ENCODE measurements around the gene CDCA8.
"Not testable (repeated sequence)": the region's sequence is repeated elsewhere in the genome, so short reads cannot be mapped to it uniquely, and the experiment has no call there.

The CDCA8 gene

DNA sequence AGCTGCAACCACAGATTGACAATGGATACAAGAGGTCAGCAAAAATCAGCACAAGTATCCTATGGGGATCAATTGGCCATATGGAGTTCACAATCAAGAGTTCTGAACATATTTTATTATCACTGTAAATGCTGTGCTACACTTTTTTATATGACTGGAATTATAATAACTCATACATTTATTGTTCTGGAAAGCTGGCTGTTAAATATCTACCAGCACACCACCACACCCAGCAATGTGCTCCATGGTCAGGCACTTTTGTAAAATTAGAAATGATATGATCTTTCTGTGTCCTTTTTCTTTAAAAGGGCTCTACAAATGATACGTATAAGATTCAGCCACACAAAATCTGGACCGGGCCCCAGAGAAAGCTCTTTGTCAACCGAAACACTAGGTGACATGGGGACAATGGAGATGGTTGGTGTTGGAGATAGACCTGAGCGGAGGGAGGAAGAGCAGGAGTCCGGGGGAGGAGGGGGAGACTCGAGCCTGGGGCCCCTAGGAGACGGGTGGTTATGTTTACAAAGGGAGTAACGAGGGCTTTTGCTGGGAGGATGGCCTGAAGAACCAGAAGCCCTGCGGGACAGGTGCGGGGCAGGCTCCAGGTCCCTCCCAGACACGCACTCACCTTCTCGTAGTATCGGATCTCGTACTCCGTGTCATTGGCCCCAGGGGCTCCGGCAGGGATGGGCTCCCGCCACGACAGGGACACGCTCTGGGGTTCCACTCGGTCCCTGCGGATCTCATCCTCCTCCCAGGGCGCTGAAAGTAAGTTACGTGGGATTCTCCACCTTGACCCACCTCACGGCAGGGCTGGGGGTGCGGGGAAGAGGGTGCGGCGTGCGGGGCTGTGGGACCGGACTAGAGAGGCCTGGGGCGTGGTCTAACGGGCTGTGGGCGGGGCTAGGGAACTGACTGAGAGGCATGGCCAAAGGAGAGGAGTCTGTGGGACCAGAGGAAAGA is 42.6 kb downstream of the CDCA8 start:
- TF ChIP-seq CTCF (IDR thresholded peaks at IDR 0.05; ENCODE audit: low read depth, low read length), result no peak
- no peak for DNase-seq (ENCODE audit: low read depth, low spot score)
- in situ Hi-C loops (cut with HindIII; ENCODE audit: low sequenced_read_pairs), result no loop called here
- H3K4me3 ChIP-seq (ENCODE audit: low read depth, low read length), result no peak overlapping the region

DNA sequence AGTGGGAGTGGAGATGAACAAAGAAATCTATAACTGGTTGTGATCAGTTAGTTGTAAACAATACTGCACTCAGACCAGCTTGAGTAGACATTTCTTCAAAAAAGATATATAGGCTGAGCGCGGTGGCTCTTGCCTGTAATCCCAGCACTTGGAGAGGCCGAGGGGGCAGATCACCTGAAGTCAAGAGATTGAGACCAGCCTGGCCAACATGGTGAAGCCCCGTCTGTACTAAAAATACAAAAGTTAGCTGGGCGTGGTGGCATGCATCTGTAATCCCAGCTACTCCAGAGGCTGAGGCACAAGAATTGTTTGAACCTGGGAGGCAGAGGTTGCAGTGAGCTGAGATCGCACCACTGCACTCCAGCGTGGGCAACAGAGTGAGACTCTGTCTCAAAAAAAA is 45.7 kb downstream of the CDCA8 start:
- in situ Hi-C loops (cut with HindIII; ENCODE audit: low sequenced_read_pairs); DNase-seq (ENCODE audit: low read depth, low spot score); H3K4me3 ChIP-seq (ENCODE audit: low read depth, low read length): not testable (repeated sequence)

GRCh38 chr1:37738619-37739018 is 46.3 kb downstream of the CDCA8 start:
- in situ Hi-C loops (cut with HindIII; ENCODE audit: low sequenced_read_pairs); H3K4me3 ChIP-seq (ENCODE audit: low read depth, low read length); DNase-seq (ENCODE audit: low read depth, low spot score): not testable (repeated sequence)

GRCh38 chr1:37739222-37739621 is 46.9 kb downstream of the CDCA8 start:
- DNase-seq (ENCODE audit: low read depth, low spot score), result no peak
- no peak overlapping the region for H3K4me3 ChIP-seq (ENCODE audit: low read depth, low read length)
- no peak for TF ChIP-seq CTCF (IDR thresholded peaks at IDR 0.05; ENCODE audit: low read depth, low read length)
- in situ Hi-C loops (cut with HindIII; ENCODE audit: low sequenced_read_pairs), result no loop called here

DNA sequence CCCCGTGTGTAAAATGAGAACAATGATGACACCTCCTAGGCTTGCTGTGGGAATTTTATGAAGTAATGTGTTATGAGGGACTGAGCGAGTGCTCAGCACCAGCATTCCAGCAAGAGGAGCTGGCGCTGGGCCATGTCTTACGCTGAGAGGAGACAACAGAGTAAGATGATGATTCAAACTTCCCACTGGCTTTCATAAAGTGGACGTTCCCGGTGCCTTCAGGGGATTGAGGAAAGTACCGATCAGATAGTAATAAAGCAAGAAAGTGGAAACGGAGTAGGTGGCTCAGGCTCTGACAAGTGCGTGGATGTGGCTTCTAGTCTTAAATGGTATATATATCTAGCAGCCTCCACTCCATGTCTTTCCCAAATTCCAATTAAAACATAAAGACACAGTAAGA is 48.8 kb downstream of the CDCA8 start:
- no peak for TF ChIP-seq CTCF (IDR thresholded peaks at IDR 0.05; ENCODE audit: low read depth, low read length)
- in situ Hi-C loops (cut with HindIII; ENCODE audit: low sequenced_read_pairs), result no loop called here
- DNase-seq (ENCODE audit: low read depth, low spot score), result no peak
- H3K4me3 ChIP-seq (ENCODE audit: low read depth, low read length), result no peak overlapping the region

DNA sequence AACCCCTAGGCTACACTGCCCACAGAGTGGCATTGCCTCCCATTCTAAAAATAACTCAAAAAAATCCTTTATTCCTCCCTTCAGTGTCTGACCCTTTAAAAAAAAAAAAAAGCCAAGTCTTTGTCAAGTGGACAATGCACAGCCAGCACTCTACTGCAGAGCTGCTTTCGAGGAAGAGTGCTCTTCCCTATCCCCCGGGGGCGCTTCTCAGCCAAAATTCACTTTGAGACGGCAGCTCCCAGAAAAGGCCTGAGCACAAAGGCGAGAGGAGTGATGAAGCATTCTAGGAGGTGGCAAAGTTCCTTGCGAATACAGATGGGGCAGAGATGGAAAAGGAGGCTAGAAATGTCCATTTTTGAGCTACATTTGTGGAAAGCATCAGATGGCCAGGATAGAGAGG is 49.3 kb downstream of the CDCA8 start:
- no peak for TF ChIP-seq CTCF (IDR thresholded peaks at IDR 0.05; ENCODE audit: low read depth, low read length)
- no peak overlapping the region for H3K4me3 ChIP-seq (ENCODE audit: low read depth, low read length)
- in situ Hi-C loops (cut with HindIII; ENCODE audit: low sequenced_read_pairs), result no loop called here
- DNase-seq (ENCODE audit: low read depth, low spot score), result no peak

- DNase-seq (ENCODE audit: low read depth, low spot score), result no peak
- TF ChIP-seq CTCF (IDR thresholded peaks at IDR 0.05; ENCODE audit: low read depth, low read length), result no peak
- H3K4me3 ChIP-seq (ENCODE audit: low read depth, low read length), result no peak overlapping the region
- in situ Hi-C loops (cut with HindIII; ENCODE audit: low sequenced_read_pairs), result no loop called here
These were observed 54.5 kb downstream of the CDCA8 start for GRCh38 chr1:37746806-37747205.
